GM23338 (cell line): Measurements from ENCODE around the gene ATRIP. TPM values are rescaled to one million over a fixed set of nuclear protein-coding genes. Genes with fewer than 3 reads are reported as not detected.

Experiments used
- ATAC-seq: fragments of 200-7000 bp; cut with Tn5 transposase; 3 replicates; pipeline ENCODE4 v1.9.1; 2020
- DNase-seq: peaks from one replicate; pipeline ENCODE4 v3.0.0-alpha.2; 2015; ENCODE audit warnings: low spot score
- H2AFZ ChIP-seq: fragments of 200-600 bp; sonication (generic); 2 replicates; pipeline ENCODE4 v1.8.0; 2016; ENCODE audit warnings: antibody characterized with exemption, mild to moderate bottlenecking, moderate library complexity
- H3F3A ChIP-seq: fragments of 200-600 bp; sonication (generic); replicated peaks from 2 replicates; pipeline ENCODE4 v1.8.0; 2017; ENCODE audit warnings: antibody characterized with exemption, mixed run types, low read depth
- H3K27ac ChIP-seq: fragments of 200-600 bp; sonication (generic); 2 replicates; pipeline ENCODE4 v1.6.1; 2016; ENCODE audit warnings: low read depth
- H3K27me3 ChIP-seq: fragments of 200-600 bp; sonication (generic); 2 replicates; pipeline ENCODE4 v1.8.0; 2016; ENCODE audit warnings: mild to moderate bottlenecking, mixed run types, moderate library complexity; ENCODE audit not compliant: insufficient read depth
- H3K36me3 ChIP-seq: fragments of 200-600 bp; sonication (generic); 2 replicates; pipeline ENCODE4 v1.8.0; 2016; ENCODE audit warnings: mild to moderate bottlenecking; ENCODE audit not compliant: insufficient read depth
- H3K4me1 ChIP-seq: fragments of 200-600 bp; sonication (generic); 2 replicates; pipeline ENCODE4 v1.8.0; 2016; ENCODE audit warnings: mild to moderate bottlenecking, moderate library complexity; ENCODE audit not compliant: insufficient read depth
- H3K4me2 ChIP-seq: fragments of 200-600 bp; sonication (generic); 2 replicates; pipeline ENCODE4 v1.7.1; 2017; ENCODE audit warnings: mixed run types
- H3K4me3 ChIP-seq: fragments of 200-600 bp; sonication (generic); 2 replicates; pipeline ENCODE4 v1.6.1; 2016; ENCODE audit warnings: mixed run types
- H3K79me2 ChIP-seq: fragments of 200-600 bp; sonication (generic); replicated peaks from 2 replicates; pipeline ENCODE4 v1.8.0; 2017; ENCODE audit warnings: mild to moderate bottlenecking; ENCODE audit not compliant: insufficient read depth
- H3K9me2 ChIP-seq: fragments of 200-600 bp; sonication (generic); 2 replicates; pipeline ENCODE4 v1.8.0; 2017; ENCODE audit not compliant: insufficient read depth
- H4K20me1 ChIP-seq: fragments of 200-600 bp; sonication (generic); replicated peaks from 2 replicates; pipeline ENCODE4 v1.8.0; 2017; ENCODE audit warnings: mild to moderate bottlenecking; ENCODE audit not compliant: insufficient read depth
- H3K27ac Mint-ChIP-seq: 2 replicates; pipeline ENCODE4 v1.8.0; 2020; ENCODE audit warnings: inconsistent platforms, mild to moderate bottlenecking, moderate library complexity, mixed read lengths
- H3K27me3 Mint-ChIP-seq: 3 replicates; pipeline ENCODE4 v1.8.0; 2022; ENCODE audit warnings: low read depth, mild to moderate bottlenecking, moderate library complexity, mixed read lengths, inconsistent platforms; ENCODE audit not compliant: insufficient read depth, poor library complexity
- H3K36me3 Mint-ChIP-seq: 3 replicates; pipeline ENCODE4 v1.8.0; 2021; ENCODE audit warnings: low read depth, mild to moderate bottlenecking, inconsistent platforms, moderate library complexity, mixed read lengths
- H3K4me1 Mint-ChIP-seq: 3 replicates; pipeline ENCODE4 v1.8.0; 2020; ENCODE audit warnings: mild to moderate bottlenecking, inconsistent platforms, mixed read lengths
- H3K4me3 Mint-ChIP-seq: 3 replicates; pipeline ENCODE4 v1.8.0; 2021; ENCODE audit warnings: moderate library complexity, mild to moderate bottlenecking, inconsistent platforms, mixed read lengths
- H3K9me3 Mint-ChIP-seq: 3 replicates; pipeline ENCODE4 v1.8.0; 2020; ENCODE audit warnings: moderate library complexity, mild to moderate bottlenecking, inconsistent platforms, mixed read lengths
- CREB1 ChIP-seq: fragments of 250-450 bp; sonication (Bioruptor Pico); IDR thresholded peaks from 2 replicates; pipeline ENCODE4 v1.5.0; 2020; ENCODE audit warnings: low read depth, mild to moderate bottlenecking, moderate library complexity
- CTCF ChIP-seq, 2 experiments: fragments of 200-600 bp in 1 of 2; sonication (generic) in 1 of 2; conservative IDR thresholded peaks; 2 replicates each; pipeline versions ENCODE4 v1.5.1 to v1.6.1; 2016 to 2017; ENCODE audit warnings: antibody characterized with exemption in 2 of 2, low read depth in 2 of 2, mild to moderate bottlenecking in 2 of 2, moderate library complexity in 1 of 2
- POLR2AphosphoS5 ChIP-seq: IDR thresholded peaks from 2 replicates; pipeline ENCODE4 v1.6.1; 2016; ENCODE audit warnings: antibody characterized with exemption, low read depth
- REST ChIP-seq: IDR thresholded peaks from one replicate; pipeline ENCODE4 v1.6.1; 2018; ENCODE audit warnings: antibody characterized with exemption; ENCODE audit not compliant: unreplicated experiment
- STAT1 ChIP-seq: IDR thresholded peaks from one replicate; pipeline ENCODE4 v1.6.1; 2016; ENCODE audit warnings: antibody characterized with exemption; ENCODE audit not compliant: unreplicated experiment
- ZNF331 ChIP-seq: fragments of 250-450 bp; sonication (Bioruptor Pico); IDR thresholded peaks from 2 replicates; pipeline ENCODE4 v1.5.0; 2020; ENCODE audit warnings: low read depth, mild to moderate bottlenecking, moderate library complexity
- polyA plus RNA-seq: library from polyadenylated mRNA; unstranded; fragments of >200 nt; fragmentation: Nextera tagmentation; extraction: Ambion mirVana; gene quantifications from 2 replicates; pipeline ENCODE4 v1.2.1, GENCODE V29; 2016
- total RNA-seq: library from RNA; depleted of rRNA; stranded (reverse); fragments of >200 nt; shearing (Covaris generic); gene quantifications from 2 replicates; pipeline ENCODE4 v1.2.3, GENCODE V29; 2014; rRNA removed

The ATRIP gene
- total and polyA plus RNA-seq, 2 experiments from 2014 or later: 5.8 to 17.3 TPM

- TF ChIP-seq CTCF (conservative IDR thresholded peaks at IDR 0.05; ENCODE audit: low read depth in 2 of 2): no peak
- TF ChIP-seq REST: no peak
- no peak for TF ChIP-seq ZNF331 (CRISPR knock-in tag)
- TF ChIP-seq CREB1 (CRISPR knock-in tag): no peak
- no peak for TF ChIP-seq POLR2AphosphoS5
- no peak for TF ChIP-seq STAT1
- Histone ChIP-seq H3K36me3 (no peaks in the 10 kb centered on the region), H3K4me2 (no peak overlapping the region), H3K79me2 (no peaks in the 10 kb centered on the region), H3K4me1 (peaks cover 8% of the 10 kb centered on the region), H3K27ac (no peak overlapping the region), H3K27me3 (no peaks in the 10 kb centered on the region), H3F3A (no peaks in the 10 kb centered on the region), H2AFZ (no peak overlapping the region), H3K4me3 (no peak overlapping the region), H4K20me1 (no peaks in the 10 kb centered on the region), H3K9me2 (no peaks in the 10 kb centered on the region)
- Mint-ChIP-seq H3K4me1 (peaks cover 2% of the 10 kb centered on the region), H3K36me3 (no peaks in the 10 kb centered on the region; the same call in 2 of the 3 replicates), H3K4me3 (no peak overlapping the region), H3K27ac (no peak overlapping the region), H3K27me3 (peaks cover 2% of the 10 kb centered on the region), H3K9me3 (no peaks in the 10 kb centered on the region)
- ATAC-seq (no peak), DNase-seq (no peak)
Measured at GRCh38 chr3:48514431-48515227, 68.1 kb downstream of the ATRIP start.

Other genes with a start within 250 kb of the ATRIP start
- gene CAMP, start 223.2 kb upstream of the ATRIP start, total RNA-seq: not detected in 2 replicates
- not detected in 2 replicates for gene CAMP, start 223.2 kb upstream of the ATRIP start, polyA plus RNA-seq
- gene ZNF589, start 205.6 kb upstream of the ATRIP start, total RNA-seq: 106 and 115 TPM in 2 replicates
- 32.1 and 36.3 TPM in 2 replicates for gene ZNF589, start 205.6 kb upstream of the ATRIP start, polyA plus RNA-seq
- gene NME6, start 145.4 kb upstream of the ATRIP start, total RNA-seq: 12.4 and 16.4 TPM in 2 replicates
- gene NME6, start 145.4 kb upstream of the ATRIP start, polyA plus RNA-seq: 11.2 and 11.7 TPM in 2 replicates
- not detected in 2 replicates for gene SPINK8, start 113.1 kb upstream of the ATRIP start, total RNA-seq
- gene SPINK8, start 113.1 kb upstream of the ATRIP start, polyA plus RNA-seq: not detected in 2 replicates
- not detected in 2 replicates for gene FBXW12, start 74.5 kb upstream of the ATRIP start, total RNA-seq
- 0.21 and 0.73 TPM in 2 replicates for gene FBXW12, start 74.5 kb upstream of the ATRIP start, polyA plus RNA-seq
- 144 and 164 TPM in 2 replicates for gene PLXNB1, start 16.7 kb upstream of the ATRIP start, total RNA-seq
- 49.0 and 49.3 TPM in 2 replicates for gene PLXNB1, start 16.7 kb upstream of the ATRIP start, polyA plus RNA-seq
- gene CCDC51, start 6.6 kb upstream of the ATRIP start, total RNA-seq: 24.1 and 28.9 TPM in 2 replicates
- gene CCDC51, start 6.6 kb upstream of the ATRIP start, polyA plus RNA-seq: 20.8 and 22.2 TPM in 2 replicates
- gene TMA7, start 6.5 kb upstream of the ATRIP start, total RNA-seq: 362 and 419 TPM in 2 replicates
- 2,089 and 2,333 TPM in 2 replicates for gene TMA7, start 6.5 kb upstream of the ATRIP start, polyA plus RNA-seq
- gene SHISA5, start 57.4 kb downstream of the ATRIP start, total RNA-seq: 148 and 166 TPM in 2 replicates
- gene SHISA5, start 57.4 kb downstream of the ATRIP start, polyA plus RNA-seq: 146 and 167 TPM in 2 replicates
- gene PFKFB4, start 110.1 kb downstream of the ATRIP start, total RNA-seq: 15.0 and 22.9 TPM in 2 replicates
- 7.6 and 8.6 TPM in 2 replicates for gene PFKFB4, start 110.1 kb downstream of the ATRIP start, polyA plus RNA-seq
- 0.12 and 0.17 TPM in 2 replicates for gene UCN2, start 117.0 kb downstream of the ATRIP start, total RNA-seq
- not detected in 2 replicates for gene UCN2, start 117.0 kb downstream of the ATRIP start, polyA plus RNA-seq
- gene COL7A1, start 148.6 kb downstream of the ATRIP start, total RNA-seq: 5.2 and 7.9 TPM in 2 replicates
- 3.0 and 4.0 TPM in 2 replicates for gene COL7A1, start 148.6 kb downstream of the ATRIP start, polyA plus RNA-seq
- 439 and 460 TPM in 2 replicates for gene UQCRC1, start 162.9 kb downstream of the ATRIP start, total RNA-seq
- gene UQCRC1, start 162.9 kb downstream of the ATRIP start, polyA plus RNA-seq: 232 and 256 TPM in 2 replicates
- gene TMEM89, start 175.0 kb downstream of the ATRIP start, total RNA-seq: not detected in 2 replicates
- gene TMEM89, start 175.0 kb downstream of the ATRIP start, polyA plus RNA-seq: not detected in 2 replicates
- gene SLC26A6, start 188.7 kb downstream of the ATRIP start, total RNA-seq: 79.3 and 96.4 TPM in 2 replicates
- gene SLC26A6, start 188.7 kb downstream of the ATRIP start, polyA plus RNA-seq: 29.4 and 34.3 TPM in 2 replicates
- 29.2 and 33.3 TPM in 2 replicates for gene CELSR3, start 216.1 kb downstream of the ATRIP start, total RNA-seq
- 7.5 and 8.3 TPM in 2 replicates for gene CELSR3, start 216.1 kb downstream of the ATRIP start, polyA plus RNA-seq
- gene NCKIPSD, start 239.2 kb downstream of the ATRIP start, total RNA-seq: 43.1 and 45.1 TPM in 2 replicates
- 14.8 and 15.1 TPM in 2 replicates for gene NCKIPSD, start 239.2 kb downstream of the ATRIP start, polyA plus RNA-seq